ENCODE data around the gene AP1M1.

Gene AP1M1

GRCh38 chr19:16227837-16228636 lies 30.3 kb downstream of the AP1M1 start:
- no peak for TF ChIP-seq CTCF (IDR thresholded peaks at IDR 0.05; ENCODE audit: low read depth, low read length, missing control alignments)

GRCh38 chr19:16228637-16229321 lies 31.1 kb downstream of the AP1M1 start:
- in situ Hi-C loops (cut with HindIII; ENCODE audit: low pct_ligation_motif_present, low sequenced_read_pairs) = loop anchor here (25.0 kb wide), 1 partner anchor 134 kb away; no protein-coding TSS in a partner anchor
- Histone ChIP-seq H3K27me3 (replicated peaks) (no peaks in the 10 kb centered on the region), H3K4me3 (ENCODE audit: low read depth, low read length) (no peak overlapping the region), H3K27ac (no peak overlapping the region), H3K36me3 (replicated peaks) (peaks cover 78% of the 10 kb centered on the region)
- DNase-seq = no peak
- TF ChIP-seq CTCF (IDR thresholded peaks at IDR 0.05; ENCODE audit: low read depth, low read length, missing control alignments) = no peak

More at GRCh38 chr19:16227837-16228636, 30.3 kb downstream of the AP1M1 start:
- in situ Hi-C loops (cut with HindIII; ENCODE audit: low pct_ligation_motif_present, low sequenced_read_pairs) = loop anchor here (25.0 kb wide), 1 partner anchor 134 kb away; no protein-coding TSS in a partner anchor
- no peaks in the 10 kb centered on the region for H3K27me3 ChIP-seq (replicated peaks)
- no peak overlapping the region for H3K27ac ChIP-seq
- no peak overlapping the region for H3K4me3 ChIP-seq (ENCODE audit: low read depth, low read length)
- peaks cover 73% of the 10 kb centered on the region for H3K36me3 ChIP-seq (replicated peaks)
- no peak for DNase-seq

GRCh38 chr19:16229322-16229641 lies 31.6 kb downstream of the AP1M1 start:
- no peak for TF ChIP-seq CTCF (IDR thresholded peaks at IDR 0.05; ENCODE audit: low read depth, low read length, missing control alignments)
- H3K27ac ChIP-seq = no peak overlapping the region

GRCh38 chr19:16232127-16232526 lies 34.4 kb downstream of the AP1M1 start:
- H3K36me3 ChIP-seq (replicated peaks) = peaks cover 90% of the 10 kb centered on the region
- DNase-seq = no peak
- no peak for TF ChIP-seq CTCF (IDR thresholded peaks at IDR 0.05; ENCODE audit: low read depth, low read length, missing control alignments)
- no peak overlapping the region for H3K27ac ChIP-seq
- no peak overlapping the region for H3K4me3 ChIP-seq (ENCODE audit: low read depth, low read length)
- in situ Hi-C loops (cut with HindIII; ENCODE audit: low pct_ligation_motif_present, low sequenced_read_pairs) = loop anchor here (25.0 kb wide), 1 partner anchor 130 kb away; no protein-coding TSS in a partner anchor
- no peaks in the 10 kb centered on the region for H3K27me3 ChIP-seq (replicated peaks)

More at GRCh38 chr19:16229322-16229641, 31.6 kb downstream of the AP1M1 start:
- Histone ChIP-seq H3K27me3 (replicated peaks) (no peaks in the 10 kb centered on the region), H3K36me3 (replicated peaks) (peaks cover 82% of the 10 kb centered on the region), H3K4me3 (ENCODE audit: low read depth, low read length) (no peak overlapping the region)
- no peak for DNase-seq
- in situ Hi-C loops (cut with HindIII; ENCODE audit: low pct_ligation_motif_present, low sequenced_read_pairs) = loop anchor here (25.0 kb wide), 1 partner anchor 133 kb away; no protein-coding TSS in a partner anchor

GRCh38 chr19:16232568-16232967 lies 34.9 kb downstream of the AP1M1 start:
- H3K4me3 ChIP-seq (ENCODE audit: low read depth, low read length) = no peak overlapping the region
- no peak overlapping the region for H3K27ac ChIP-seq
- H3K27me3 ChIP-seq (replicated peaks) = no peaks in the 10 kb centered on the region
- no peak for TF ChIP-seq CTCF (IDR thresholded peaks at IDR 0.05; ENCODE audit: low read depth, low read length, missing control alignments)
- DNase-seq = no peak
- in situ Hi-C loops (cut with HindIII; ENCODE audit: low pct_ligation_motif_present, low sequenced_read_pairs) = loop anchor here (25.0 kb wide), 1 partner anchor 130 kb away; no protein-coding TSS in a partner anchor
- peaks cover 86% of the 10 kb centered on the region for H3K36me3 ChIP-seq (replicated peaks)
